Mesenchymal stem cell (in vitro differentiated cells and primary cell): ENCODE results near the gene FSHR.
A peak's percentile ranks its signal among the peaks of the same experiment; 100 is the strongest.

ENCODE experiments used
- DNase-seq: peaks from one replicate; pipeline ENCODE4 v3.0.0-alpha.2; 2013
- H2AFZ ChIP-seq: one replicate; pipeline ENCODE4 v1.6.1; 2013; ENCODE audit warnings: low read depth, mild to moderate bottlenecking, control low read depth, inconsistent platforms, low read length, moderate library complexity
- H2AK5ac ChIP-seq: 2 replicates; pipeline ENCODE4 v1.6.1; 2013; ENCODE audit warnings: low read length, moderate library complexity, mild to moderate bottlenecking, inconsistent platforms; ENCODE audit not compliant: severe bottlenecking
- H2BK120ac ChIP-seq: one replicate; pipeline ENCODE4 v1.6.1; 2013; ENCODE audit warnings: low read depth, mild to moderate bottlenecking, inconsistent platforms, low read length, moderate library complexity
- H2BK12ac ChIP-seq, 2 experiments: one replicate each; pipeline ENCODE4 v1.6.1; 2013; ENCODE audit warnings: inconsistent platforms in 2 of 2, low read length in 2 of 2, mild to moderate bottlenecking in 2 of 2, moderate library complexity in 2 of 2, control low read depth in 1 of 2
- H2BK15ac ChIP-seq: one replicate; pipeline ENCODE4 v1.6.1; 2013; ENCODE audit warnings: mild to moderate bottlenecking, low read depth, inconsistent platforms; ENCODE audit not compliant: poor library complexity, severe bottlenecking
- H2BK5ac ChIP-seq: 2 replicates; pipeline ENCODE4 v1.6.1; 2013; ENCODE audit warnings: low read depth, mild to moderate bottlenecking, low read length, control low read depth, inconsistent platforms; ENCODE audit not compliant: poor library complexity, severe bottlenecking
- H3K14ac ChIP-seq, 2 experiments: one replicate each; pipeline ENCODE4 v1.6.1; 2013; ENCODE audit warnings: inconsistent platforms in 2 of 2, low read length in 2 of 2, control low read depth in 1 of 2, mild to moderate bottlenecking in 1 of 2, moderate library complexity in 1 of 2
- H3K18ac ChIP-seq, 2 experiments: one replicate each; pipeline ENCODE4 v1.6.1; 2013; ENCODE audit warnings: inconsistent platforms in 2 of 2, low read length in 2 of 2, control low read depth in 1 of 2, low read depth in 1 of 2, mild to moderate bottlenecking in 1 of 2
- H3K23ac ChIP-seq, 2 experiments: one replicate each; pipeline ENCODE4 v1.6.1; 2013; ENCODE audit warnings: inconsistent platforms in 2 of 2, low read length in 2 of 2, mild to moderate bottlenecking in 2 of 2, moderate library complexity in 2 of 2, control low read depth in 1 of 2
- H3K27ac ChIP-seq: 2 replicates; pipeline ENCODE4 v1.5.1; 2013; ENCODE audit warnings: mild to moderate bottlenecking, moderate library complexity, low read length, control low read depth, inconsistent platforms; ENCODE audit not compliant: poor library complexity, severe bottlenecking
- H3K27me3 ChIP-seq, 2 experiments: 2 replicates each; pipeline versions ENCODE4 v1.6.1 to v1.7.0; 2013; ENCODE audit warnings: low read length in 2 of 2, mild to moderate bottlenecking in 2 of 2, moderate library complexity in 2 of 2, control low read depth in 1 of 2, inconsistent platforms in 1 of 2; ENCODE audit not compliant: control insufficient read depth in 1 of 2, insufficient read depth in 1 of 2
- H3K36me3 ChIP-seq, 2 experiments: 2 replicates each; pipeline versions ENCODE4 v1.6.1 to v1.7.0; 2013; ENCODE audit warnings: low read length in 2 of 2, control low read depth in 1 of 2, inconsistent platforms in 1 of 2, low read depth in 1 of 2, mild to moderate bottlenecking in 1 of 2; ENCODE audit not compliant: insufficient read depth in 2 of 2, control insufficient read depth in 1 of 2
- H3K4ac ChIP-seq, 2 experiments: one replicate each; pipeline ENCODE4 v1.6.1; 2013; ENCODE audit warnings: inconsistent platforms in 2 of 2, low read length in 2 of 2, mild to moderate bottlenecking in 2 of 2, moderate library complexity in 2 of 2, control low read depth in 1 of 2, low read depth in 1 of 2
- H3K4me1 ChIP-seq: 2 replicates; pipeline ENCODE4 v1.6.1; 2013; ENCODE audit warnings: low read depth, low read length, control low read depth; ENCODE audit not compliant: control insufficient read depth, insufficient read depth
- H3K4me2 ChIP-seq: 2 replicates; pipeline ENCODE4 v1.6.1; 2013; ENCODE audit warnings: low read length, mild to moderate bottlenecking, inconsistent platforms; ENCODE audit not compliant: poor library complexity, severe bottlenecking
- H3K4me3 ChIP-seq, 2 experiments: 2 replicates each; pipeline versions ENCODE4 v1.5.1 to v1.7.0; 2013; ENCODE audit warnings: low read length in 2 of 2, mild to moderate bottlenecking in 2 of 2, control low read depth in 1 of 2, low read depth in 1 of 2; ENCODE audit not compliant: insufficient read depth in 1 of 2
- H3K79me1 ChIP-seq: replicated peaks from 2 replicates; pipeline ENCODE4 v1.6.1; 2013; ENCODE audit warnings: mild to moderate bottlenecking, control low read depth, low read length, inconsistent platforms; ENCODE audit not compliant: poor library complexity, severe bottlenecking
- H3K9ac ChIP-seq: 2 replicates; pipeline ENCODE4 v1.7.0; 2013; ENCODE audit warnings: mild to moderate bottlenecking, low read length, moderate library complexity
- H3K9me3 ChIP-seq: 2 replicates; pipeline ENCODE4 v1.7.0; 2013; ENCODE audit warnings: mild to moderate bottlenecking, low read length; ENCODE audit not compliant: control insufficient read depth
- H4K8ac ChIP-seq: one replicate; pipeline ENCODE4 v1.6.1; 2013; ENCODE audit warnings: inconsistent platforms, mild to moderate bottlenecking, low read length, moderate library complexity
- H4K91ac ChIP-seq: one replicate; pipeline ENCODE4 v1.6.1; 2013; ENCODE audit warnings: mild to moderate bottlenecking, low read length, inconsistent platforms
- WGBS: methylation state at CpG from one replicate; pipeline ENCODE4 v1.1.7; 2013; ENCODE audit warnings: mixed read lengths; 5-methylcytosine and 5-hydroxymethylcytosine counted together

FSHR gene

DNA sequence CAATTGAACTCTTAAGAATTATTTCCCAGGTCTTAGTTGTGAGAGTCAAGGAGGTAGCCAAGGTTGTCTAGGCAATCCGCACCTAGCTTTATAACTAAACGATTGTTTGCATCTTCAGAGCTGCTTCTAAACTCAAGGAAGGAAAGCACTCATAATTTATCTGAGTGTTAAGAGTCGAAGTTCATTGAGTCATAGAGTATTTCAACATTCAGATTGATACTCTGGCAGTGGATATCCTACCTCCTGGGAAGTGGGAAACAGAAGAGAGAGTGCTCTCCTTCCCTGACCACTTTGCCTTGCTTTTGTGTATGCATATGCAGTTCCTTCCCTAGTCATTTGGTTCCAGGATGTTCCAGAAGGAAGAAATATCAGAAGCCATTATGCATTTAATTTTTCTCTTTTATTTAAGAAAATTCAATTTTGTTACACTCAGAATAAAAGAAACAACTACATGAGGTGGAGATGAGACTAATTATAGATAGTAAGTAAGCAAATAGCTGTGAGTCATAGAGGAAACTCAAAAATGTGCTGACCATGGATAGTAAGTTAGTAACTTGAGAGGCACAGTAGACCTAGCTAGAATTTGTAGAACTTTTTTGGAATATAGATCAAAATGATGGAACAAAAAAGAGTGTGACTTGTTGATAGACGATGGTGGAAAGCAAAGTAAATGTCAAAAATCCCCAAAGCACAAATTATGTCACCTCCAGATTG is 35.4 kb upstream of the FSHR start:
- DNase-seq, result peak; percentile 16

DNA sequence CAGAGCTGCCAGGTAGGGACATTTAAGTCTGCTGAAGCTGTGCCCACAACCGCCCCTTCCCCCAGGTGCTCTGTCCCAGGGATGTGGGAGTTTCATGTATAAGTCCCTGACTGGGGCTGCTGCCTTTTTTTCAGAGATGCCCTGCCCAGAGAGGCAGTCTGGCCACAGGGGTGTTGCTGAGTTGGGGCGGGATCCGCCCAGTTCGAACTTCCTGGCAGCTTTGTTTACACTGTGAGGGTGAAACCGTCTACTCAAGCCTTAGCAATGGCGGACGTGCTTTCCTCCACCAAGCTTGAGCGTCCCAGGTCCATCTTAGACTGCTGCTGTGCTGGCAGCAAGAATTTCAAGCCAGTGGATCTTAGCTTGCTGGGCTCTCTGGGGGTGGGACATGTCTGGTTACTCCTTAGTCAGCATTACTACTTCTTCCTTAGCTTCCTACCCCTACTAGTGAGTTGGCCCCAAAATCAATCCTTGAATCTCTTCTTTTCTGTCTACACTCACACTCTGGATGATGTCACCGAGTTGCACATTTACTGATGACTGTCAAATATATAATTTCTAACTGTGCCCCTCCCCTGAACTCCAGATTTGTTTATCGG is 31.8 kb upstream of the FSHR start:
- WGBS, result 84% methylated on average over 10 of the region's 10 CpGs
- no peak overlapping the region for H3K18ac ChIP-seq
- no peak overlapping the region for H2BK5ac ChIP-seq
- no peak overlapping the region for H3K4me3 ChIP-seq
- no peak overlapping the region for H2AK5ac ChIP-seq
- H2BK120ac ChIP-seq, result no peak overlapping the region
- H3K79me1 ChIP-seq, result no peaks in the 10 kb centered on the region
- peak overlapping the region; percentile 42 for H4K8ac ChIP-seq
- no peak overlapping the region for H2BK12ac ChIP-seq
- H3K4me1 ChIP-seq, result no peaks in the 10 kb centered on the region
- no peak overlapping the region for H3K4me2 ChIP-seq
- no peak overlapping the region for H2AFZ ChIP-seq
- no peak for DNase-seq
- no peak overlapping the region for H3K14ac ChIP-seq
- H3K4ac ChIP-seq, result no peak overlapping the region
- no peak overlapping the region for H2BK15ac ChIP-seq
- no peaks in the 10 kb centered on the region for H3K27me3 ChIP-seq
- no peaks in the 10 kb centered on the region for H3K36me3 ChIP-seq
- H3K9ac ChIP-seq, result no peak overlapping the region
- no peak overlapping the region for H4K91ac ChIP-seq
- H3K27ac ChIP-seq, result no peak overlapping the region
- no peak overlapping the region for H3K23ac ChIP-seq
- no peaks in the 10 kb centered on the region for H3K9me3 ChIP-seq

More for the DNA sequence above, 35.4 kb upstream of the FSHR start:
- no peak overlapping the region for H3K18ac ChIP-seq
- H4K8ac ChIP-seq, result no peak overlapping the region
- H3K36me3 ChIP-seq, result no peaks in the 10 kb centered on the region
- H2AK5ac ChIP-seq, result no peak overlapping the region
- H3K27ac ChIP-seq, result no peak overlapping the region
- no peak overlapping the region for H2BK12ac ChIP-seq
- 81% methylated on average over 4 of the region's 4 CpGs for WGBS
- no peaks in the 10 kb centered on the region for H3K79me1 ChIP-seq
- no peak overlapping the region for H3K9ac ChIP-seq
- H3K4me2 ChIP-seq, result no peak overlapping the region
- no peak overlapping the region for H2AFZ ChIP-seq
- H3K14ac ChIP-seq, result no peak overlapping the region
- no peak overlapping the region for H3K4ac ChIP-seq
- H3K27me3 ChIP-seq, result no peaks in the 10 kb centered on the region
- H3K9me3 ChIP-seq, result peaks cover 3% of the 10 kb centered on the region
- H2BK120ac ChIP-seq, result no peak overlapping the region
- H3K23ac ChIP-seq, result no peak overlapping the region
- H2BK15ac ChIP-seq, result no peak overlapping the region
- H2BK5ac ChIP-seq, result no peak overlapping the region
- H3K4me1 ChIP-seq, result no peaks in the 10 kb centered on the region
- no peak overlapping the region for H3K4me3 ChIP-seq
- H4K91ac ChIP-seq, result no peak overlapping the region

DNA sequence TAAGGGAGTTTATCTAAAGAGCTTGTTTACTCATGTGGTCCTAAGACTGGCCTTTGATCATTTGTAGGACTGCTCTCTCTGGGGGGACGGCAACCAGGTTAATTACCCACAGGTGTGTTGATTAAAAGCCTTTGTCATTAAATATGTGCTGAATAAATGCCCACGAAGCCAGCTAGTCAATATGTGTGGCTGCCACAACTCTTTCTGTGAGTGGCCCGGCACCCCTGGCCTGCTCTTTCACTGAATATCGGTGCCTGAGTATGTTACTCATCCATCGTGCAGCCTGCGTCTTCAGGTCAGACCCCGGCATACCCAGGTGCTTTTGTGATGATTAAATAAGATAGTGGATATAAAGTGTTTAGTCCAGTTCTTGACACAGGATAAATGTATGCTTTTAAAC is 24.3 kb upstream of the FSHR start:
- no peak overlapping the region for H2AK5ac ChIP-seq
- H3K9ac ChIP-seq, result no peak overlapping the region
- no peak overlapping the region for H3K23ac ChIP-seq
- H3K14ac ChIP-seq, result no peak overlapping the region
- no peak overlapping the region for H2BK15ac ChIP-seq
- no peak overlapping the region for H4K91ac ChIP-seq
- no peak overlapping the region for H2AFZ ChIP-seq
- H3K18ac ChIP-seq, result no peak overlapping the region
- no peak overlapping the region for H4K8ac ChIP-seq
- H2BK120ac ChIP-seq, result no peak overlapping the region
- DNase-seq, result no peak
- H3K4ac ChIP-seq, result no peak overlapping the region
- no peaks in the 10 kb centered on the region for H3K4me1 ChIP-seq
- no peaks in the 10 kb centered on the region for H3K36me3 ChIP-seq
- no peak overlapping the region for H2BK5ac ChIP-seq
- H3K27me3 ChIP-seq, result no peaks in the 10 kb centered on the region
- H3K9me3 ChIP-seq, result no peaks in the 10 kb centered on the region
- H3K27ac ChIP-seq, result no peak overlapping the region
- no peak overlapping the region for H2BK12ac ChIP-seq
- WGBS, result 85% methylated on average over 7 of the region's 7 CpGs
- H3K4me2 ChIP-seq, result no peak overlapping the region
- H3K79me1 ChIP-seq, result no peaks in the 10 kb centered on the region
- H3K4me3 ChIP-seq, result no peak overlapping the region

GRCh38 chr2:49177194-49177593 is 22.9 kb upstream of the FSHR start:
- Histone ChIP-seq H3K4ac (no peak overlapping the region), H2AFZ (no peak overlapping the region), H3K9me3 (no peaks in the 10 kb centered on the region), H3K27ac (no peak overlapping the region), H3K79me1 (no peaks in the 10 kb centered on the region), H2BK120ac (no peak overlapping the region), H3K4me2 (no peak overlapping the region), H2BK15ac (no peak overlapping the region), H2BK12ac (no peak overlapping the region), H3K14ac (no peak overlapping the region), H2BK5ac (no peak overlapping the region), H3K23ac (no peak overlapping the region), H3K4me3 (no peak overlapping the region), H3K36me3 (no peaks in the 10 kb centered on the region), H2AK5ac (no peak overlapping the region), H4K91ac (no peak overlapping the region), H3K27me3 (no peaks in the 10 kb centered on the region), H3K4me1 (no peaks in the 10 kb centered on the region), H3K9ac (no peak overlapping the region), H3K18ac (no peak overlapping the region), H4K8ac (no peak overlapping the region)
- DNase-seq, result no peak
- WGBS, result 100% methylated on average over 1 of the region's 1 CpG
